HL-60/S4 treated with phorbol 12-myristate 13-acetate at 8.2 ng/mL for 4 days and 3 days (cell line): ENCODE data around the gene MBNL1.
"Not testable (repeated sequence)": the region's sequence is repeated elsewhere in the genome, so short reads cannot be mapped to it uniquely, and the experiment has no call there.

ENCODE experiments used
- in situ Hi-C: fragments of 300-500 bp; cut with MboI; formaldehyde crosslinking; loops from 2 replicates; pipeline ENCODE4 v1.15.0; 2022; ENCODE audit warnings: low sequenced_read_pairs

Gene MBNL1

DNA sequence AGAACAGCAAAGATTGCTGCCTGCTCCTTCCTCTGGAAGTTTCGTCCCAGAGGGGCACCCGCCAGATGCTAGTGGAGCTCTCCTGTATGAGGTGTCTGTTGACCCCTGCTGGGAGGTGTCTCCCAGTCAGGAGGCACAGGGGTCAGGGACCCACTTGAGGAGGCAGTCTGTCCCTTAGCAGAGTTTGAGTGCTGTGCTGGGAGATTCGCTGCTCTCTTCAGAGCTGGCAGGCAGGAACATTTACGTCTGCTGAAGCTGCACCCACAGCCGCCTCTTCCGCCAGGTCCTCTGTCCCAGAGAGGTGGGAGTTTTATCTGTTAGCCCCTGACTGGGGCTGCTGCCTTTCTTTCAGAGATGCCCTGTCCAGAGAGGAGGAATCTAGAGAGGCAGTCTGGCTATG is 103.9 kb downstream of the MBNL1 start:
- in situ Hi-C loops = not testable (repeated sequence)

DNA sequence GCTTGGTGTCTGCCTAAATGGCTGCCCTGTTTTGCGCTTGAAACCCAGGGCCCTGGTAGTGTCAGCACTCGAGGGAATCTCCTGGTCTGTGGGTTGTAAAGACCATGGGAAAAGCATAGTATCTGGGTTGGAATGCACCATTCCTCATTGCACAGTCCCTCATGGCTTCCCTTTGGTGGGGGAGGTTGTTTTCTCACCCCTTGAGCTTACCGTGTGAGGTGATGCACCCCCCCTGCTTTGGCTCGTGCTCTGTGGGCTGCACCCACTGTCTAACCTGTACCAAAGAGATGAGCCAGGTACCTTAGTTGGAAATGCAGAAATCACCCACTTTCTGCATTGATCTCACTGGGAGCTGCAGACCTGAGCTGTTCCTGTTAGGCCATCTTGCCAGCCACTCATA is 104.7 kb downstream of the MBNL1 start:
- in situ Hi-C loops = no loop called here

GRCh38 chr3:152374262-152374990 is 105.7 kb downstream of the MBNL1 start:
- in situ Hi-C loops = no loop called here

DNA sequence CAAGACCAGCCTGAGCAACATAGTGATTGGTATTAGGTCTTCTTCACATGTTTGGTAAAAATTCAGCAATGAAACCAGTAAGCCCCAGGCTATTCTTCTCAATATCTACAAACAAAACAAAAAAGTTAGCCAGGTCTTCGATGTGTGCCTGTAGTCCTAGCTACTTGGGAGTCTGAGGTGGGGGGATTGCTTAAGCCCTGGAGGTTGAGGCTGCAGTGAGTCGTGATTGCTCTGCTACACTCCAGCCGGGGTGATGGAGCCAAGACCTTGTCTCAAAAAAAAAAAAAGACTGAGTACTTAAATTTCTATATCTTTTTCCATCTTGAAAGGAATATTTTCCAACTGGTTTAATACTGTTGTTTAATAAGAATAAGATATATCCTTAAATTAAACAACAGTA is 106.8 kb downstream of the MBNL1 start:
- in situ Hi-C loops = no loop called here

- in situ Hi-C loops = no loop called here
Observed at GRCh38 chr3:152376351-152377183, 107.8 kb downstream of the MBNL1 start.

- in situ Hi-C loops = no loop called here
Observed at GRCh38 chr3:152377184-152377570, 108.4 kb downstream of the MBNL1 start.

- in situ Hi-C loops = no loop called here
Observed at GRCh38 chr3:152379415-152380042, 110.8 kb downstream of the MBNL1 start.

GRCh38 chr3:152380043-152380442 is 111.3 kb downstream of the MBNL1 start:
- in situ Hi-C loops = no loop called here

- in situ Hi-C loops = no loop called here
Observed at GRCh38 chr3:152381881-152382295, 113.2 kb downstream of the MBNL1 start.

GRCh38 chr3:152382312-152383135 is 113.8 kb downstream of the MBNL1 start:
- in situ Hi-C loops = no loop called here

DNA sequence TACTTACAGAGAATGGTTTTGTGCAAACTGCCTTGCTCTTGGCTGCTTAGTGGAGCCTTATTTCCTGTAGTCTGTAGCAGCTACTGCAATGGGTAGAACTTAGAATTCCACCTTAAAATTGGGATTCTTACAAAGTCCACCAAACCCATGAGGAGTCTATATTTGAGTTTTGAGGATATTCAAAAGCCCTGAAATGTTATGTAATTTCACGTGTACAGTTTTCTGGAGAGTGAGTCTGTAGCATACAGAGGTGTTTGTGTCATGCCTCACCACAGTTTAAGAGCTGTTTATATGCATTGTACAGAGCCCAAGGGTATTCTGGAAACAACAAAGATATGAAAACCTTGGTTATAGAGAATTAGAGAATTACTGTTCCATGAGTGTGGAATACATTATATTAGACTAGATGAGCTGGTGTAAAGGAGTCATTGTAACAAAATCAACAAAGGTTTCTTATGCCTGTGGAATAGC is 114.4 kb downstream of the MBNL1 start:
- in situ Hi-C loops = no loop called here

GRCh38 chr3:152384412-152384811 is 115.7 kb downstream of the MBNL1 start:
- in situ Hi-C loops = no loop called here

DNA sequence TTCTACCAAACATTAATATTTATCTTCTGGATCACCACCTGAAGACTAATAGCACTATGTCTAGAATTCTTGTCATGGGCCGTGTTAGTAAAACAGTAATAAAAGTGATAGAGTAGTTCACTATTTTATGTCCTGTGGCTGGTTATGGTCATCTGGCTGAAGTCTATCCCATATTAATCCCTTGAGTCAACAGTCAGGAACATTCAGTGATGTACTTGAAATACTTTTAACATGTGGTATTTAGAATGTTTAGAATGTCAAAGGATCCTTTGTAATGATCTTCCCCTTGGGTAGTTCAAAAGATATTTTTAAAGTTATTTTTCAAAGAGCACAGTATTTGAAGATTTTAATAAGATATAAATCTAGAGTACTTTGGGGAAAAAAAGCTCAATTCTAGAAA is 117.0 kb downstream of the MBNL1 start:
- in situ Hi-C loops = no loop called here

DNA sequence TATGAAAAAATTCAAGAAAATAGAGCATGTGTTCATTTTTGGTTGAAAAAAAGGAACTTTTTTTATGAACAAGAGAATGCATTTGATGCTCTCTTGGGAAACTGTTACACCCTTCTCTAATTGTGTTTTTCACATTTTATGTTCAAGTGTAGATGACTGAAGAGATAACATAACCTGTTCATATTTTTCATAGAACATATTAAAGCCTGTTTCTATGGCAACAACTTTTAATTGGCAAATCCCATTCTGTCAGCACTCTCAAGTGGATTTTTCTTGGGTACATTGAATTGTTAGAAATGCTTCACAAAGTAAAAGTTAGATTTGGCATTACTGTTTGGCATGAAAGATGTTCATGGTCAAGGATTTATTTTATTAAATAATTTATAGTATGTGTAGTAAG is 117.5 kb downstream of the MBNL1 start:
- in situ Hi-C loops = no loop called here

DNA sequence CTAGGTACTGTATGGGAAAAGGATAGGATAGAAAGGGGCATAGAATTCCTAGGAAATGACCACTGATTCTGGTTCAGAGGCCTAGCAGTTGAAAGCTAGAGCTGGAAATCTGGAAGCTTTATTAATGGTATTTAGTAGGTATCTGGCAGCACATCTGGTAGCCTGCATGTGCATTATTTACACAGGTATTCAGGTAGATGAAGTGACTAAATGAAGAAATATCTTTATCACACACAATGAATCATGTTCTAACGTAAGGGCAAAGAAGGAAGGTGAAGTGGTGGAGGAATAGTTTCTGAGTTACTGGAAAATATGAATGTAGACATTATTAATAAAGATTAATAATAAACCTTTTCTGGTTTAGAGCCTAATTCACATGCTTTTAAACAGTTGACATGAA is 119.9 kb downstream of the MBNL1 start:
- in situ Hi-C loops = no loop called here

DNA sequence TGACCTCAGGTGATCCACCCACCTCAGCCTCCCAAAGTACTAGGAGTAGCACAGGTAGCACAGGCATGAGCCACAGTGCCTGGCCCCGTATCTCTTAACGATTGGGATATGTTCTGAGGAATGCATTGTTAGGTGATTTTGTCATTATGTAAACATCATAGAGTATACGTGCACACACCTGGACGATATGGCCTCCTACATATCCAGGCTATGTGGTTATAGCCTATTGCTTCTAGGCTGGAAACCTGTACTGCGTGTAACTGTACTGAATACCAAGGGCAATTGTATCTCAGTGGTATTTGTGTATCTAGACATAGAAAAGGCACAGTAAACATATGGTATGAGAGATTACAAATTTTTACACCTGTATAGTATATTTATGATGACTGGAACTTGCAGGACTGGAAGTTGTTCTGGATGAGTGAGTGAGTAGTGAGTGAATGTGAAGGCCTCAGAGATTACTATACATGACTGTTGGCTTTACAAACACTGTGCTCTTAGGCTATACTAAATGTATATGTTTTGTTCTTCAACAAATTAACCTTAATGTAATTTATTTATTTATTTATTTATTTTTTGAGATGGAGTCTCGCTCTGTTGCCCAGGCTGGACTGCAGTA is 120.7 kb downstream of the MBNL1 start:
- in situ Hi-C loops = no loop called here

DNA sequence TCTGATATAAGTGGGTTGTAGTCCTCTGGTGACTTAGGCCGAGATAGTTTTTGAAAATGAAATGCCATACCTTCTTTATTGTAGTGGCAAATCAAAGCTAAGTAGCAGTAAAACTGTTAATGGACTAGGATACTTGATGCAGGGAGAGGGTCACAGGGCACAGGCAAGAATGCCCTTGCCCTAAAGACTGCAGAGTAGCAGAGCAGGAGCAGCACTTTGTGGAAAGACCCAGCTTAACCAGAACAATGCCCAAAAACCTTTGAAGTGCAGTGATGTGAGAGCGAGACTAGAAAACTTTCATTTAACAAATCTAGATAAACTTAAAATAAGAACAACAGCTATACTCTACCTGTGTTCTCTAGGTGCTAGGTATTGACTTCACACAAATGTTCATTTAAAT is 121.9 kb downstream of the MBNL1 start:
- in situ Hi-C loops = no loop called here

DNA sequence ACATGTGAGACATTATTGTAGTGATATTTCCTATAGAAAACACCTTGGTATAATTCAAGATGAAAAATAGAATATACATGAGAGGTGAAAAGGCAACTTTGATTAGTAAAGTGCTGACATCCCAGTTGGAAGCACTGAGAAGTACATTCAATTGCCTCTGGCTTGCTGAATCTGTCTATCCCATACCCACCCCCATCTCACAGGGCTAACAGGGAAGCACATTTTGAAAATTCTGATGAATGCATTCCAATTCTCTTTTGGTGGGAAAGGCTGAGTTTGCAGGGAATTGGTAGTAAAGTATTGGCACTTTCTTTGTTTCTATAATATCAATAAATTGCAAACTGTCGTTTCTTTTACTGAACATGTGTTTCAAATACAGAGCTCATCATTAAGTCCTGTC is 122.9 kb downstream of the MBNL1 start:
- in situ Hi-C loops = no loop called here

- in situ Hi-C loops = no loop called here
Observed at GRCh38 chr3:152392272-152392880, 123.6 kb downstream of the MBNL1 start.

DNA sequence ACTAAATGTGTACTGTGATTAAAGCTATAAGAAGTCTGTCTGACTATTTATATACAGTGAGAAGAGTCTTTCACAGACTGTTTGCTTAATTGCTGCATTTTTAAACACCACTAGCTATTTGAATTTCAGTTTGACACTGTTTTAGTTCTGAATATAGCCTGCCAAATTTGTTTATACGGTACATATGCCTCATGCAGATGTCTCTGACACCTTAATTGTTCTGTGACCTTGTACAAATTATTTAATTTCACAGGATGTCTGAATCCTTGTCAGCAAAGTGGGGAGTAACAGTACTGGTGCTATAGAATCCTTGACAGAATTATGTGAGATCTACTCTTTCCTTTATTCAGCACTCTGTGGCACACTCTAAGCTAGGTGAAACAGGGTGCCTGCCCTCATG is 125.5 kb downstream of the MBNL1 start:
- in situ Hi-C loops = no loop called here
